Neural cell (in vitro differentiated cells): ENCODE results near the gene CHMP1A. TPM values are rescaled to one million over a fixed set of nuclear protein-coding genes. Genes with fewer than 3 reads are reported as not detected.

Experiments
- H2AFZ ChIP-seq: fragments of 200-600, 300-800 bp; sonication (generic), shearing (Covaris generic); 2 replicates; pipeline ENCODE4 v1.6.0; 2014; ENCODE audit warnings: low read depth, mild to moderate bottlenecking, antibody characterized with exemption, low read length, moderate library complexity
- H3F3A ChIP-seq: fragments of 200-600 bp; shearing (Covaris generic); 2 replicates; pipeline ENCODE4 v1.6.1; 2016; ENCODE audit warnings: mild to moderate bottlenecking, moderate library complexity, mixed read lengths, antibody characterized with exemption, low read length; ENCODE audit not compliant: insufficient read depth, poor library complexity, severe bottlenecking
- H3K27ac ChIP-seq: fragments of 200-600, 300-800 bp; sonication (generic), shearing (Covaris generic); 2 replicates; pipeline ENCODE4 v1.5.1; 2014; ENCODE audit warnings: mild to moderate bottlenecking, low read length, moderate library complexity
- H3K27me3 ChIP-seq: fragments of 300-800, 200-600 bp; sonication (generic), shearing (Covaris generic); 2 replicates; pipeline ENCODE4 v1.6.0; 2014; ENCODE audit warnings: mild to moderate bottlenecking, low read depth, low read length, moderate library complexity; ENCODE audit not compliant: insufficient read depth
- H3K36me3 ChIP-seq: fragments of 300-800, 200-600 bp; sonication (generic), shearing (Covaris generic); 2 replicates; pipeline ENCODE4 v1.5.1; 2014; ENCODE audit warnings: mild to moderate bottlenecking, antibody characterized with exemption, low read length, moderate library complexity; ENCODE audit not compliant: insufficient read depth
- H3K4me2 ChIP-seq: fragments of 300-800, 200-600 bp; sonication (generic), shearing (Covaris generic); 2 replicates; pipeline ENCODE4 v1.6.0; 2014; ENCODE audit warnings: mild to moderate bottlenecking, low read length
- H3K4me3 ChIP-seq: fragments of 300-800, 200-600 bp; sonication (generic), shearing (Covaris generic); 2 replicates; pipeline ENCODE4 v1.5.1; 2014; ENCODE audit warnings: mild to moderate bottlenecking, low read length, moderate library complexity
- H3K79me2 ChIP-seq: fragments of 200-600 bp; shearing (Covaris generic); replicated peaks from 2 replicates; pipeline ENCODE4 v1.6.0; 2014; ENCODE audit warnings: mild to moderate bottlenecking, low read length, moderate library complexity; ENCODE audit not compliant: insufficient read depth
- H3K9ac ChIP-seq: fragments of 300-800, 200-600 bp; sonication (generic), shearing (Covaris generic); 2 replicates; pipeline ENCODE4 v1.6.1; 2016; ENCODE audit warnings: mild to moderate bottlenecking, low read length, mixed read lengths
- H3K9me2 ChIP-seq: fragments of 200-600 bp; shearing (Covaris generic); 2 replicates; pipeline ENCODE4 v1.6.1; 2016; ENCODE audit warnings: mild to moderate bottlenecking, low read length, mixed read lengths; ENCODE audit not compliant: insufficient read depth
- H3K9me3 ChIP-seq: fragments of 200-600, 300-800 bp; sonication (generic), shearing (Covaris generic); 2 replicates; pipeline ENCODE4 v1.6.1; 2016; ENCODE audit warnings: mild to moderate bottlenecking, mixed run types, low read length, moderate library complexity, mixed read lengths
- H4K20me1 ChIP-seq: fragments of 200-600 bp; shearing (Covaris generic); 2 replicates; pipeline ENCODE4 v1.6.1; 2016; ENCODE audit warnings: mild to moderate bottlenecking, mixed run types; ENCODE audit not compliant: insufficient read depth
- CTCF ChIP-seq: fragments of 450-650 bp; IDR thresholded peaks from 2 replicates; pipeline ENCODE4 v1.5.1; 2014; ENCODE audit warnings: antibody characterized with exemption, mild to moderate bottlenecking, moderate library complexity; ENCODE audit not compliant: poor library complexity, severe bottlenecking
- EP300 ChIP-seq: fragments of 450-650 bp; conservative IDR thresholded peaks from 2 replicates; pipeline ENCODE4 v1.6.1; 2014; ENCODE audit warnings: antibody characterized with exemption, mild to moderate bottlenecking, moderate library complexity; ENCODE audit not compliant: poor library complexity, severe bottlenecking
- EZH2 ChIP-seq: fragments of 200-600, 300-800 bp; shearing (Covaris generic), sonication (generic); IDR thresholded peaks from 2 replicates; pipeline ENCODE4 v1.6.1; 2014; ENCODE audit warnings: antibody characterized with exemption, low read length, borderline replicate concordance, mild to moderate bottlenecking; ENCODE audit not compliant: insufficient read depth, poor library complexity, severe bottlenecking
- RAD21 ChIP-seq: fragments of 450-650 bp; conservative IDR thresholded peaks from 2 replicates; pipeline ENCODE4 v1.6.1; 2014; ENCODE audit warnings: antibody characterized with exemption, mild to moderate bottlenecking, moderate library complexity
- REST ChIP-seq: IDR thresholded peaks from 2 replicates; pipeline ENCODE4 v1.6.1; 2012; ENCODE audit warnings: borderline replicate concordance
- polyA plus RNA-seq: library from polyadenylated mRNA; depleted of rRNA; stranded (reverse); fragments of >200 nt; gene quantifications from 2 replicates; pipeline ENCODE4 v1.2.3, GENCODE V29; 2014

The CHMP1A gene
- polyA plus RNA-seq, 1 donor from 2014 or later: 113 TPM

- Histone ChIP-seq H3K4me2 (no peak overlapping the region), H2AFZ (no peak overlapping the region), H3K79me2 (peaks cover 43% of the 10 kb centered on the region), H3K36me3 (peaks cover 1% of the 10 kb centered on the region), H3K9ac (no peak overlapping the region), H3K9me3 (no peaks in the 10 kb centered on the region), H3F3A (no peaks in the 10 kb centered on the region), H3K27ac (no peak overlapping the region), H3K27me3 (no peaks in the 10 kb centered on the region), H3K4me3 (no peak overlapping the region), H4K20me1 (no peaks in the 10 kb centered on the region), H3K9me2 (no peaks in the 10 kb centered on the region)
- TF ChIP-seq RAD21 (no peak), EP300 (no peak)
These were observed 2.4 kb downstream of the CHMP1A start for GRCh38 chr16:89655062-89655643.

GRCh38 chr16:89653656-89654295 lies 3.7 kb downstream of the CHMP1A start:
- H3K27me3 ChIP-seq: no peaks in the 10 kb centered on the region
- H3K4me3 ChIP-seq: no peak overlapping the region
- no peaks in the 10 kb centered on the region for H3K36me3 ChIP-seq
- TF ChIP-seq EZH2 (no peak), RAD21 (no peak), CTCF (no peak)
- H4K20me1 ChIP-seq: no peaks in the 10 kb centered on the region
- H3K9me2 ChIP-seq: no peaks in the 10 kb centered on the region
- H3K9me3 ChIP-seq: no peaks in the 10 kb centered on the region
- H3K79me2 ChIP-seq: peaks cover 38% of the 10 kb centered on the region
- no peaks in the 10 kb centered on the region for H3F3A ChIP-seq
- H3K4me2 ChIP-seq: no peak overlapping the region
- H2AFZ ChIP-seq: no peak overlapping the region
- H3K27ac ChIP-seq: no peak overlapping the region
- H3K9ac ChIP-seq: no peak overlapping the region

- Histone ChIP-seq H3K27ac (no peak overlapping the region), H3K9ac (no peak overlapping the region), H2AFZ (no peak overlapping the region), H3K79me2 (peaks cover 21% of the 10 kb centered on the region), H3K4me2 (no peak overlapping the region), H3K4me3 (no peak overlapping the region), H3K27me3 (no peaks in the 10 kb centered on the region), H3F3A (no peaks in the 10 kb centered on the region), H4K20me1 (no peaks in the 10 kb centered on the region), H3K9me2 (no peaks in the 10 kb centered on the region), H3K9me3 (no peaks in the 10 kb centered on the region), H3K36me3 (no peaks in the 10 kb centered on the region)
- TF ChIP-seq CTCF (no peak), REST (no peak), EP300 (no peak)
These were observed 5.9 kb downstream of the CHMP1A start for GRCh38 chr16:89651584-89651983.
